ENCODE measurements around the gene HADHA.

The HADHA gene

DNA sequence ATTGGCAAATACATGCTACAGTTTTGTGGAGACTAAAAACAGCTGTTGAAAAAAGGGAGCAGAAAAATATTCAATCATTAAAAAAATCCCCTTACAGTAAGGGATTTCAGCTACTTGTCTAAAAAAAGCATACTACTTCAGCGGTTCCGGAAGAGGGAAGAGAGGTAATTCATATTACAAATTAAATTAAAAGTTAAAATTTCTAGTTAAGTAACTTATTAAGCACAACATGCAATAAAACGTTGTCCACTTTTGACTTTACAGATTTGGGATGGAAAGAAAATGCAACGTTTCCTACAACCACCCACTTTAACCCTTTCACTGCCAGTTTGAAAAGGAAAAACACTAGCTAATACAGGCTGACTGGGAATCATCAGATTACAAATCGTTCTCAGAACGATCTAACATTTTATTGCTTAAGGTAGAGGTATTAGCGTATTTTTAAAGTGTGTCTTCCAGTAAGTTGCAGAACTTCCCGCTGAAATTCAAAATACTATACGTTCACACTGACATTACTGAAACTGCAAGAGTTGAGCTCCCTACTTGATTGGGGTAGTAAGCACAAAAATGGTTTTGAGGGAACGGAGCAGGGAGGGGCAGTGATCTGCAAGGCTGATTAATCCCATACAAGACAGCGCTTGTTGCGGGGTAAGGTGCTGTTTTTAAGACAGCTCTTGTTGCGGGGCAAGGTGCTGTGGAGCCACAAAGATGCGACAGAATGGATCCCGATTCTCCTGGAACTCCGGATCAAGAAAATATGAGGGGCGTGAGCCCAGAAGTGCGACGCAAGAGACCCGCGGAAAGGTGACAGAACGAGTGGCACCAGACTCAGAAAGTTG lies 743 bp downstream of the HADHA start:
- peak; percentile 61 for DNase-seq

GRCh38 chr2:26241928-26242436 lies 2.5 kb downstream of the HADHA start:
- DNase-seq, result no peak

DNA sequence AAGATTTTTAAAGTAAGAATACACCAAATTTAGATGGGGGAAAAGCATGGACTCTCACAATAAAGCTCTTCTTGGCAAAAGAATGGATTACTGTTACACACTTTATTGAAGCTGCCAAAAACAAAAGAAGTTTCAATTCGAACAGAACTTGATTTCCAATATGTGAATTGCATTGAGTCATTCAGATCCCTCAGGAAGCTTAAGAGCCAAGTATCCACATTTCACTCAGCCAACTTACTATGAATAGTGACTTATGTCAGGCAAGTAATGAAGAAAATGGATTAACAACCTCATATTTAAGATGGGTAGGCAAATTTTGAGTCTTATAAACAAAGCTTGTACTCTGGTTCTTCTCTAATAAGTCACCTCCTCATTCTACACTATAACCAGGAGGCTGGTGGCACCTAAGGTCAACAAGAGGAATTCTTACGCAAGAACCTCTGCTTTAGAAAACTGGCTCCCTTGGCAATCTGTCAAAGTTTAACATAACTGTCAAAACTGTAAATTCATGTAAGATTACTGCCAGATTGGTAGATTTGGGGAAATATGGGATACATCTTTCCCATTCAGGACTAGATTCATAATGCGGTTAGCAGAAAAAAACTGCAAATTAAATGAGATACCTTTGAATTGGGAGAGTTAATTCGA lies 6.0 kb downstream of the HADHA start:
- DNase-seq, result no peak

GRCh38 chr2:26237868-26238267 lies 6.6 kb downstream of the HADHA start:
- no peak for DNase-seq

DNA sequence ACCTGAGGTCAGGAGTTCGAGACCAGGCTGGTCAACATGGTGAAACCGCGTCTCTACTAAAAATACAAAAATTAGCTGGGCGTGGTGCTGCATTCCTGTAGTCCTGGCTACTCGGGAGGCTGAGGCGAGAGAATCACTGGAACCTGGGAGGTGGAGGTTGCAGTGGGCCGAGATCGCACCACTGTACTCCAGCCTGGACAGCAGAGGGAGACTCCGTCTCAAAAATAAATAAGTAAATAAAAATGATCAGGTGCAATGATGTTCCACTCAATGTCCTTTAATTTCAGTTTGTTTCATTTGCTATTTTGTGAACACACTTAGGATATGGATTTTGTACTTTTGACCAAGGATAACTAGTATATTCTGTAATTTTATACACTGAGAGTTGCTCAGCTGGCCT lies 9.3 kb downstream of the HADHA start:
- DNase-seq, result no peak

GRCh38 chr2:26230806-26231205 lies 13.6 kb downstream of the HADHA start:
- no peak for DNase-seq

- no peak for DNase-seq
Observed at GRCh38 chr2:26229595-26229994, 14.8 kb downstream of the HADHA start.

- DNase-seq, result no peak
Observed at GRCh38 chr2:26224095-26224494, 20.3 kb downstream of the HADHA start.

DNA sequence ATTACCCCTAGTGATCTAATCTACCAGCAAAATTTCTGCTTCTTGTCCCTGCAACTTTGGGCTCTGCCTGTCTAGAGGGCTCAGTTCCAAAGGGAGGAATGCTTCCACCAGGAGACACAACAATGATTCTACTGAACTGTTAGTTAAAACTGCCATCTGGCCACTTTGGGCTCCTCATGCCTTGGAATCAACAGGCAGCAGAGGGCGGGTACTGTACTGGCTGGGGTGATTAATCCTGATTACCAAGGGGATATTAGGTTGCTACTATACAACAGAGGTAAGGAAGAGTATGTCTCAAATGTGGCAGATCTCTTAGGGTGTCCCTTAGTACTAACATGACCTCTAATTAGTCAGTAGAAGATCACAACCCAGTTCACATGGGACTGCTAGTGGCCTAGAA lies 21.4 kb downstream of the HADHA start:
- DNase-seq, result no peak

- no peak for DNase-seq
Observed at GRCh38 chr2:26217720-26218119, 26.7 kb downstream of the HADHA start.

DNA sequence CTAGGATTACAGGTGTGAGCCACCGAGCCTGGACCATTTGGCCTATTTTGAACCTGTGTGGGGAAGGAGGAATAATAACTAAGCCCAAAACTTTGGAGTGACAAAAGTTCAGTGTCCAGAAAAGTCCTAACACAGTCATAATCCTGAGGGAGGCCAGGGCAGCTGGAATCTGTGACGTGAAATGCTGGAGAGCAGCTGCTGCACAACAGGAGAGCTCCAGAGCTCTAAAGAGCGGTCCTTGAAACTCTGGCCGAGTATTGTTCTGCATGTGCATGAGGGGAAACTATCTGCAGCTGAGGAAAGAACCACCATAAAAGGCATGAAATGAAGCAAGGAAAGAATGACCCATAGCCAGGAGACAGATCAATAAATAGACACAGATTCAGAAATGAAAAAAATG lies 27.8 kb downstream of the HADHA start:
- DNase-seq, result no peak

DNA sequence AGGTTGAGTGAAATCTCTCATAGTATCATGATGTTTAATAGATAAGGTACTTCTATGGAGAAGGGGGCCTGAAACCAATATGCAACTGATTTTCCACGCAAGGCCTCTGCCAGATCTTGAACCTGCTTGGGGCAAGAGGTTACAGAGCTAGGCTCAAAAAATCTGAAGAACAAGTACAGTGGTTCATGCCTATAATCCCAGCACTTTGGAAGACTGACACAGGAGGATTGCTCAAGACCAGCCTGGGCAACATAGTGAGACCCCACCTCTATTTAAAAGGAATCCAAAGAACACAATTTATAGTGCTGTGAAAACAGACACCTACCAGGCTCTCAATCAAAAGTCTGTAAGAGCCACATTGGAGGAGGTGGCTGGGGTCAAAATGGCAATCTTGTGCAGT lies 28.6 kb downstream of the HADHA start:
- no peak for DNase-seq

GRCh38 chr2:26214759-26215158 lies 29.7 kb downstream of the HADHA start:
- no peak for DNase-seq

- DNase-seq, result no peak
Observed at GRCh38 chr2:26212011-26212410, 32.4 kb downstream of the HADHA start.

DNA sequence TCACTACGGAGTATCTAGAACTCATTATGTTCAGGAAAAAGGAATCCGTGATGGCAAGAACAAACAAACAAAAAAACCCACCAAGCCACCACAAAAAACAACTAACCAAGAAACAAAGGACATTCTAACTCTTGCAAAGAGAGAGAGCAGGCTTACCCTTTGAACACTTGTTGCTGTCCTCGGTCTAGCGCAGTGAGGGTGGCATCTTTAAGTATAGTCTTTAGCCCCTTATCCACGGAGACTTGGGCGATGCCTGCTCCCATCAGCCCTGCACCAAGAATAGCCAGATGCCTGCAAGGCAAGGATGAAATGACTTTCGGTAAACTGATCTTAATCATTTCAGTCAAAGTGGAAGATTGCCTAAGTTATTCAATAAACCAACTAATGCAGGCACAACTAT lies 40.5 kb downstream of the HADHA start:
- DNase-seq, result no peak

DNA sequence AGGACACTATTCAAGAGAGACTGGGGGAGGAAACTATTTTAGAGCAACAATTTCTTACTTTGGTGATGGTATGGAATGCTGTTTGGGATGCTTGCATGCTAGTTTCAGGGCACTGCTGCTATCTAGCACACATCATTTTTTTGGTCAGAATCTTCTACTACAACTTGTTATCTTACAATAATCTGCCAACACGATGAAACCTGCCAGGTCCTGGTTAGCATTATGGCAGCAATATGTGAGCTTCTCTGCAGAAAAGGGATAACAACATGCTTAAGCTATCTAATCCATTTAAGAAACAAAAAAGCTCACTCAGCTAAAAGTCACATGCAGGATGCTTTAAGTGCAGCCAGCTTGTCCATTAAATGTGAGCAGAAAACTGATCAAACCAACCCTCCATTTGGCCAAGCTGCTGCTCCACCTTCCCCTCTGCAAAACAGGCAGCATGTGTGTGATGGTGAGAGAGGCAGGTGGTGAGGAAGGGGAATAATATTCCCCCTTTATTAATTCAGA lies 41.4 kb downstream of the HADHA start:
- no peak for DNase-seq

GRCh38 chr2:26197516-26197915 lies 46.9 kb downstream of the HADHA start:
- no peak for DNase-seq

DNA sequence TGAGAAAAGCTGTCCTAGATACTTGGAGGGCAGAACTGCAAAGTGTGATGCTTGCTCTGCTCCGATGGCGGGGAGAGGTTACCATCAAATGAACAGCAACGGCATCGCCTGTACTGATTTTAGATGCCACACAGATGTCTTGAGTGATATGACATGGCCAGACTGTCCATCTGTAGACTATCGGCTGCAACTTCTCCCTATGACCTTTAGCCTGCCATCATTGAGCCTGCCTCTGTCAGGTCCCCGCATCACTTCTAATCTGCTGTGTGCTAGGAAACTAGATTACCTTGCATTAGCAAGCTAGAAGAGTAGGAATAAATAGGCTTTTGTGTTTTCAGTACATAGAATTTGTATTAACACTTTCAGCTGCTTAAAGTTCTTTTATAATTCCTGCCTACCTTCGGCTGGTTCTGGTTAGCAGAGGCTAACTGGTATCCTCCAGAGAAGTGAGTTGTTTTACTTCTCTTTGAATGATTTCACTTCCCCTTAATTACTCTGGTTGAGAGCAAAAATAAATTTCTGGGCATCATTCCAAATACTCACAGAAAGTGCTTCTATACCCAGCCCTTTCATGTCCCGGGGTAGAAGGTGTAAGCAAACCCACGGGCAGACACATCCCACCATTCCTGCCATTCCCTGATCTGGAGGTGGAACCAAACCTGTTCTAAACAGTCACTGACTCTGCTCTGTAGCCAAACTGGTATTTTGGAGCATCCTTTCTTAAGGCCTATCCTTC lies 47.6 kb downstream of the HADHA start:
- no peak for DNase-seq

GRCh38 chr2:26195040-26195984 lies 49.1 kb downstream of the HADHA start:
- no peak for DNase-seq

DNA sequence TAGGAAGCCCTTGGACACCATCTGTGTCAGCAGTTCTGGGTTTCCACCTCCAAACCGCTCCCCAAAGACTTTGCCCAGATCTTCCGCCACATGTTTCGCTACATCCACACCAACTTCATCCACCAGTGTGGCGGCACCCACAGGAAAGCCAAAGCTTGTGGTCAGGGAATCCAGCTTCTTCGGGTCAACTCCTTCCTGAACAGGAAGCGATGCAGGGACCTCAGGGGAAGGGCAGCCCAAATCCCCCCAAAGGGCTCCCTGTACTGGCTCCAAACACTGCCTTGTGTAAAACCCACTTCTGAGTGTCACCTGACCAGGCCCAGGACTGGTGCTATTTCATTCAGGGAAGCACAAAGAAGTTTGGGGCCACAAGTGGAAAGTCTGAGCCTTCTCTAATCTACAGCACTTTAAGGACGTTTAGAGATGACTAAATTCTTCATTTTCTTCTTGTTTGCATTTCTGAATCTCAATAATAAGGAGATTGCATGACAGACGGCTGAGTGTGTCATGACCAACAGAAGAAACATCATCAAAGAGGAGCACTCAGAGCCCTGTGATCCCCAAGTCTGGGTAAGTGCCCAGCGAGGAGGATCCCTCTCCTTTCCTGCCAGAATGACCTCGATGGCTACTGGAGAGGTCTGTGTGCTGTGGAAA lies 50.7 kb downstream of the HADHA start:
- DNase-seq, result no peak

- no peak for DNase-seq
Observed at GRCh38 chr2:26191316-26192159, 52.9 kb downstream of the HADHA start.

Data from NCI-H2227 treated with DMSO at 0.1 percent for 48 hours (cell line).